HEK293T (cell line): ENCODE results near the gene DOCK9.

Experiments
- CTCF ChIA-PET: fragments of 350-600 bp; formaldehyde crosslinking; extraction: SDS; loops from one replicate; lab custom pipeline; 2021; ENCODE audit warnings: antibody characterized with exemption, inconsistent platforms; lab: Yijun Ruan, JAX
- POLR2A ChIA-PET: fragments of 350-600 bp; formaldehyde crosslinking; extraction: SDS; loops from one replicate; lab custom pipeline; 2020; ENCODE audit warnings: antibody characterized with exemption, inconsistent platforms; lab: Yijun Ruan, JAX
- DNase-seq: peaks from one replicate; pipeline ENCODE4 v3.0.0; 2012; ENCODE audit warnings: mixed read lengths; ENCODE audit errors: extremely low spot score
- ARNT ChIP-seq: fragments of 450-650 bp; IDR thresholded peaks from 2 replicates; pipeline ENCODE4 v1.6.1; 2017; ENCODE audit warnings: mild to moderate bottlenecking
- BHLHE40 ChIP-seq: fragments of 450-650 bp; IDR thresholded peaks from 2 replicates; pipeline ENCODE4 v1.6.1; 2016; ENCODE audit warnings: mild to moderate bottlenecking, moderate library complexity, borderline replicate concordance
- CTBP1 ChIP-seq: fragments of 450-650 bp; IDR thresholded peaks from 2 replicates; pipeline ENCODE4 v1.6.1; 2016; ENCODE audit warnings: borderline replicate concordance
- ELF4 ChIP-seq: fragments of 450-650 bp; IDR thresholded peaks from 2 replicates; pipeline ENCODE4 v1.6.1; 2017; ENCODE audit warnings: antibody characterized with exemption
- FOXA1 ChIP-seq: fragments of 450-650 bp; IDR thresholded peaks from 2 replicates; pipeline ENCODE4 v1.6.1; 2016; ENCODE audit warnings: mild to moderate bottlenecking
- FOXK2 ChIP-seq: fragments of 450-650 bp; IDR thresholded peaks from 2 replicates; pipeline ENCODE4 v1.6.1; 2016; ENCODE audit warnings: mild to moderate bottlenecking
- FOXM1 ChIP-seq: fragments of 450-650 bp; IDR thresholded peaks from 2 replicates; pipeline ENCODE4 v1.6.1; 2017; ENCODE audit warnings: mild to moderate bottlenecking, borderline replicate concordance
- HDGF ChIP-seq: fragments of 450-650 bp; IDR thresholded peaks from 2 replicates; pipeline ENCODE4 v1.6.1; 2017; ENCODE audit warnings: antibody characterized with exemption, borderline replicate concordance
- L3MBTL2 ChIP-seq: fragments of 450-650 bp; conservative IDR thresholded peaks from 2 replicates; pipeline ENCODE4 v1.6.1; 2016; ENCODE audit warnings: mild to moderate bottlenecking
- LEF1 ChIP-seq: fragments of 450-650 bp; IDR thresholded peaks from 2 replicates; pipeline ENCODE4 v1.6.1; 2017; ENCODE audit warnings: mild to moderate bottlenecking, borderline replicate concordance
- NFRKB ChIP-seq: fragments of 450-650 bp; IDR thresholded peaks from 2 replicates; pipeline ENCODE4 v1.6.1; 2016; ENCODE audit warnings: mild to moderate bottlenecking, moderate library complexity
- SP1 ChIP-seq: fragments of 450-650 bp; IDR thresholded peaks from 2 replicates; pipeline ENCODE4 v1.6.1; 2017
- SUZ12 ChIP-seq: fragments of 450-650 bp; IDR thresholded peaks from 2 replicates; pipeline ENCODE4 v1.6.1; 2016; ENCODE audit warnings: mild to moderate bottlenecking
- TARDBP ChIP-seq: fragments of 450-650 bp; IDR thresholded peaks from 2 replicates; pipeline ENCODE4 v1.6.1; 2016
- ZNF384 ChIP-seq: fragments of 450-650 bp; IDR thresholded peaks from 2 replicates; pipeline ENCODE4 v1.6.1; 2016
- TF ChIP-seq, protein P1 (sequence below): fragments of 450-650 bp; IDR thresholded peaks from 2 replicates; pipeline ENCODE4 v1.6.1; 2016

Gene DOCK9

DNA sequence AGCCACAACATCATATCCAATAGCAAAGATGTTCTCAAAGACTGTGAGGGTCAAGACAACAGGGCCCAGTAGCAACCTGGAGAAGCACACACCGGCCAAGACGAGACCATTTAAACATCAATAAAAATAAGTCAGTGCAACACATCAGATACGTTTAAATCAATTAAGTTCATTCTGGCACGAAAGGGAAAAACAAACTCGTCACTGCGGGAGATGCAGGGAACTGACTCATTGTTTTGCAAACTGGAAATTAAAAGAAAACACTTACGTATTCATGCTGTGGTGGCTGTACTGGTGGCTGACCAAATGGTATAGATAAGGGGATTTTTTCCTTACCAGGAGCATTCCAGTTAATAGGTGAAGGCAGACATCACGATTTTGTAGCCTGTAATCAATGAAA, 199.1 kb downstream of the DOCK9 start:
- no peak for DNase-seq
- TF ChIP-seq BHLHE40 (no peak), ELF4 (no peak), ARNT (no peak), CTBP1 (no peak), FOXK2 (no peak), FOXM1 (no peak), LEF1 (no peak)
- TF ChIP-seq, protein P1, sequence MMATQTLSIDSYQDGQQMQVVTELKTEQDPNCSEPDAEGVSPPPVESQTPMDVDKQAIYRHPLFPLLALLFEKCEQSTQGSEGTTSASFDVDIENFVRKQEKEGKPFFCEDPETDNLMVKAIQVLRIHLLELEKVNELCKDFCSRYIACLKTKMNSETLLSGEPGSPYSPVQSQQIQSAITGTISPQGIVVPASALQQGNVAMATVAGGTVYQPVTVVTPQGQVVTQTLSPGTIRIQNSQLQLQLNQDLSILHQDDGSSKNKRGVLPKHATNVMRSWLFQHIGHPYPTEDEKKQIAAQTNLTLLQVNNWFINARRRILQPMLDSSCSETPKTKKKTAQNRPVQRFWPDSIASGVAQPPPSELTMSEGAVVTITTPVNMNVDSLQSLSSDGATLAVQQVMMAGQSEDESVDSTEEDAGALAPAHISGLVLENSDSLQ: no peak
- POLR2A ChIA-PET: no interaction called here
- CTCF ChIA-PET: no interaction called here

GRCh38 chr13:98776644-98777043, 201.2 kb downstream of the DOCK9 start:
- no peak for TF ChIP-seq BHLHE40
- DNase-seq: no peak
- CTCF ChIA-PET: interaction anchor here (1.1 kb wide), 1 partner anchor 45 kb away, joined by 3 read pairs; no protein-coding TSS in a partner anchor
- POLR2A ChIA-PET: no interaction called here

- DNase-seq: no peak
- ChIA-PET CTCF (interaction anchor here (1.1 kb wide), 1 partner anchor 44 kb away, joined by 3 read pairs; no protein-coding TSS in a partner anchor), POLR2A (no interaction called here)
Observed at GRCh38 chr13:98775844-98776598, 201.8 kb downstream of the DOCK9 start.

DNA sequence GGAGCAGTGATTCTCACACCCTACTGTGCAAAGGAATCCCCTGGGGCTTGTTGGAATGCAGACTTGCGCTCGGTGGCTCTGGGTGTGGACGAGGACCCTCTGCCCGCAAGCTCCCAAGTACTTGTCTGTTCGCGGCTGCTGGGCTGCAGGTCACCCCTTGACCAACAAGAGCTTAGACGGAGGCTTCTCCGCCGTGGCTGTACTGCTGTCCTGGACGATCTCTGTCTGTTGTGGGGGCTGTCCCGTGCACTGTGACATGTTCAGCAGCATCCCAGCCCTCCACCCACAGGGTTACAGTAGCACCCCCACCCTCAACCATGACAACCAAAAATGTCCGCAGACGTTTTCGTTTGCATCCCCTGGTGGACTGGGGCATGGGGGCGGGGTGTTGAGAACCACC, 202.5 kb downstream of the DOCK9 start:
- POLR2A ChIA-PET: no interaction called here
- TF ChIP-seq ARNT (no peak), ELF4 (no peak), ZNF384 (no peak), CTBP1 (no peak), SUZ12 (no peak), TARDBP (no peak), NFRKB (no peak), FOXM1 (no peak), FOXA1 (no peak), HDGF (no peak), FOXK2 (no peak)
- TF ChIP-seq, protein P1: no peak
- CTCF ChIA-PET: no interaction called here
- DNase-seq: no peak

More at GRCh38 chr13:98775844-98776598, 201.8 kb downstream of the DOCK9 start:
- no peak for TF ChIP-seq HDGF
- TF ChIP-seq TARDBP: no peak
- no peak for TF ChIP-seq CTBP1
- TF ChIP-seq, protein P1: no peak

DNA sequence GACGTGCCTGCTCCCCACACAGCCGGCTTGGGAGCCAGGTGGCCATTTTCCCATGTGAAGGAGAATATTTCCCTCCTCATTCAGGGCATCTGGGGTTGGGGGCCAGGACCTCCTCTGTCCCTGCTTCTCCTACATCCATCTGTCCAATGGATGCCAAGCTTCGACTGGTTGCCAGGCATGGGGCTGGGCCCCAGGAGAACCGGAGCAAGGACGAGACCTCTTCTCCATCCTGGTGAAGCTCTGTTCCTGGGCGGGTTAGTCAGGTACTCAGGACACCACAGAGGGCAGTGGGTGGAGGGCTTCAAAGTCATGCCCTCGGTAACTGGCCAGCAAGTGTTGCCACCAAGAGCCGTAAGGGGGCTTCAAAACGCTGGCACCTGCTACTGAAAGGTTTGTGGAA, 203.1 kb downstream of the DOCK9 start:
- no peak for DNase-seq
- POLR2A ChIA-PET: no interaction called here
- CTCF ChIA-PET: no interaction called here
- TF ChIP-seq ARNT (no peak), NFRKB (no peak), ELF4 (no peak)

- TF ChIP-seq NFRKB (no peak), HDGF (no peak), BHLHE40 (no peak), FOXA1 (no peak), ZNF384 (no peak), CTBP1 (no peak), ELF4 (no peak), L3MBTL2 (no peak), ARNT (no peak), SP1 (no peak), FOXK2 (no peak), TARDBP (no peak), LEF1 (no peak), FOXM1 (no peak), SUZ12 (no peak)
- TF ChIP-seq, protein P1: no peak
- DNase-seq: no peak
- CTCF ChIA-PET: interaction anchor here (0.7 kb wide), 1 partner anchor 13 kb away, joined by 4 read pairs; no protein-coding TSS in a partner anchor
- POLR2A ChIA-PET: no interaction called here
Observed at GRCh38 chr13:98773921-98774320, 203.9 kb downstream of the DOCK9 start.
